ENCODE measurements around the gene XIRP2.
"Not testable (repeated sequence)": the region's sequence is repeated elsewhere in the genome, so short reads cannot be mapped to it uniquely, and the experiment has no call there.

The XIRP2 gene

GRCh38 chr2:167075708-167076107 is 187.4 kb downstream of the XIRP2 start:
- H3K23ac ChIP-seq (ENCODE audit: low read depth, low read length, poor library complexity); H2AK5ac ChIP-seq (ENCODE audit: low read depth, low read length); H2AFZ ChIP-seq (ENCODE audit: low read length); H3K4me1 ChIP-seq (ENCODE audit: control insufficient read depth in 2 of 2, insufficient read depth in 1 of 2, low read depth in 1 of 2, low read length in 2 of 2); H3K18ac ChIP-seq (ENCODE audit: low read length); H4K8ac ChIP-seq (ENCODE audit: low read depth, low read length); H4K91ac ChIP-seq (ENCODE audit: low read depth, low read length, poor library complexity); H2BK15ac ChIP-seq (ENCODE audit: low read length); DNase-seq (ENCODE audit: low spot score); H3K9ac ChIP-seq (ENCODE audit: low read depth, low read length, poor library complexity); H2BK5ac ChIP-seq (ENCODE audit: low read length); H3K27me3 ChIP-seq (ENCODE audit: control insufficient read depth in 3 of 3, insufficient read depth in 3 of 3, low read depth in 1 of 3, low read length in 3 of 3); H2BK120ac ChIP-seq (ENCODE audit: low read depth, low read length); H3K14ac ChIP-seq (ENCODE audit: low read length); H3K36me3 ChIP-seq (replicated peaks in 1 of 2; ENCODE audit: control insufficient read depth in 2 of 2, insufficient read depth in 2 of 2, low read length in 2 of 2); H3K4ac ChIP-seq (ENCODE audit: low read length); H3K4me3 ChIP-seq (ENCODE audit: low read length in 2 of 2); H2BK12ac ChIP-seq (ENCODE audit: low read length); H3K9me3 ChIP-seq (replicated peaks in 1 of 2; ENCODE audit: control insufficient read depth in 2 of 2, insufficient read depth in 1 of 2, low read depth in 1 of 2, low read length in 2 of 2); H3K4me2 ChIP-seq (ENCODE audit: insufficient read depth, low read length, poor library complexity, severe bottlenecking); H3K79me1 ChIP-seq (ENCODE audit: low read depth, low read length); H3K27ac ChIP-seq (replicated peaks; ENCODE audit: low read length): not testable (repeated sequence)
- WGBS, 2 donors (ENCODE audit: extremely low coverage in 2 of 2, insufficient read length in 2 of 2, insufficient replicate concordance in 1 of 2): no CpG with 5 or more reads among the region's 8 CpGs

DNA sequence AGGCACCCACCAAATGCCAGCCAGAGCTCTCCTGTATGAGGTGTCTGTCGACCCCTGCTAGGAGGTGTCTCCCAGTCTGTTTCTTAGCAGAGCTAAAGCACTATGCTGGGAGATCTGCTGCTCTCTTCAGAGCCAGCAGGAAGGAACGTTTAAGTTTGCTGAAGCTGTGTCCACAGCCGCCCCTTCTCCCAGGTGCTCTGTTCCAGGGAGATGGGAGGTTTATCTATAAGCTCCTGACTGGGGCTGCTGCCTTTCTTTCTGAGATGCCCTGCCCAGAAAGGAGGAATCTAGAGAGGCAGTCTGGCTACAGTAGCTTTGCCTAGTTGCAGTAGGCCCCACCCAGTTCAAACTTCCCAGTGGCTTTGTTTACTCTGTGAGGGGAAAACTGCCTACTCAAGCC is 210.7 kb downstream of the XIRP2 start:
- H4K8ac ChIP-seq (ENCODE audit: low read depth, low read length); H2BK15ac ChIP-seq (ENCODE audit: low read length); H3K4me2 ChIP-seq (ENCODE audit: insufficient read depth, low read length, poor library complexity, severe bottlenecking); H3K9me3 ChIP-seq (replicated peaks in 1 of 2; ENCODE audit: control insufficient read depth in 2 of 2, insufficient read depth in 1 of 2, low read depth in 1 of 2, low read length in 2 of 2); H2BK5ac ChIP-seq (ENCODE audit: low read length); H3K79me1 ChIP-seq (ENCODE audit: low read depth, low read length); H3K14ac ChIP-seq (ENCODE audit: low read length); H3K27ac ChIP-seq (replicated peaks; ENCODE audit: low read length); DNase-seq (ENCODE audit: low spot score); H3K23ac ChIP-seq (ENCODE audit: low read depth, low read length, poor library complexity); H3K9ac ChIP-seq (ENCODE audit: low read depth, low read length, poor library complexity); H2BK12ac ChIP-seq (ENCODE audit: low read length); H3K27me3 ChIP-seq (ENCODE audit: control insufficient read depth in 3 of 3, insufficient read depth in 3 of 3, low read depth in 1 of 3, low read length in 3 of 3); H3K4me3 ChIP-seq (ENCODE audit: low read length in 2 of 2); H3K4ac ChIP-seq (ENCODE audit: low read length); H3K4me1 ChIP-seq (ENCODE audit: control insufficient read depth in 2 of 2, insufficient read depth in 1 of 2, low read depth in 1 of 2, low read length in 2 of 2); H3K18ac ChIP-seq (ENCODE audit: low read length); H3K36me3 ChIP-seq (replicated peaks in 1 of 2; ENCODE audit: control insufficient read depth in 2 of 2, insufficient read depth in 2 of 2, low read length in 2 of 2); H2AK5ac ChIP-seq (ENCODE audit: low read depth, low read length); H4K91ac ChIP-seq (ENCODE audit: low read depth, low read length, poor library complexity); H2BK120ac ChIP-seq (ENCODE audit: low read depth, low read length): not testable (repeated sequence)
- peak overlapping the region; percentile 6 for H2AFZ ChIP-seq (ENCODE audit: low read length)
- no CpG with 5 or more reads among the region's 3 CpGs for WGBS, 2 donors (ENCODE audit: extremely low coverage in 2 of 2, insufficient read length in 2 of 2, insufficient replicate concordance in 1 of 2)

- Histone ChIP-seq H3K4ac (ENCODE audit: low read length) (no peak overlapping the region), H3K23ac (ENCODE audit: low read depth, low read length, poor library complexity) (no peak overlapping the region), H2BK120ac (ENCODE audit: low read depth, low read length) (no peak overlapping the region), H3K4me1 (ENCODE audit: control insufficient read depth in 2 of 2, insufficient read depth in 1 of 2, low read depth in 1 of 2, low read length in 2 of 2) (peaks cover 0 to 3% of the 10 kb centered on the region in 2 donors), H2BK12ac (ENCODE audit: low read length) (no peak overlapping the region), H3K9me3 (replicated peaks in 1 of 2; ENCODE audit: control insufficient read depth in 2 of 2, insufficient read depth in 1 of 2, low read depth in 1 of 2, low read length in 2 of 2) (no peaks in the 10 kb centered on the region), H3K4me2 (ENCODE audit: insufficient read depth, low read length, poor library complexity, severe bottlenecking) (no peak overlapping the region), H4K91ac (ENCODE audit: low read depth, low read length, poor library complexity) (no peak overlapping the region), H2BK15ac (ENCODE audit: low read length) (no peak overlapping the region), H3K14ac (ENCODE audit: low read length) (no peak overlapping the region), H3K9ac (ENCODE audit: low read depth, low read length, poor library complexity) (no peak overlapping the region), H2BK5ac (ENCODE audit: low read length) (no peak overlapping the region), H3K18ac (ENCODE audit: low read length) (no peak overlapping the region), H3K79me1 (ENCODE audit: low read depth, low read length) (no peaks in the 10 kb centered on the region), H2AK5ac (ENCODE audit: low read depth, low read length) (no peak overlapping the region), H2AFZ (ENCODE audit: low read length) (no peak overlapping the region), H4K8ac (ENCODE audit: low read depth, low read length) (no peak overlapping the region), H3K27me3 (ENCODE audit: control insufficient read depth in 3 of 3, insufficient read depth in 3 of 3, low read depth in 1 of 3, low read length in 3 of 3) (no peaks in the 10 kb centered on the region), H3K36me3 (replicated peaks in 1 of 2; ENCODE audit: control insufficient read depth in 2 of 2, insufficient read depth in 2 of 2, low read length in 2 of 2) (no peaks in the 10 kb centered on the region), H3K4me3 (ENCODE audit: low read length in 2 of 2) (no peak overlapping the region), H3K27ac (replicated peaks; ENCODE audit: low read length) (no peak overlapping the region)
- no peak for DNase-seq (ENCODE audit: low spot score)
- no CpG with 5 or more reads among the region's 2 CpGs for WGBS, 2 donors (ENCODE audit: extremely low coverage in 2 of 2, insufficient read length in 2 of 2, insufficient replicate concordance in 1 of 2)
These were observed 212.2 kb downstream of the XIRP2 start for GRCh38 chr2:167100506-167100905.

GRCh38 chr2:167103028-167103756 is 214.9 kb downstream of the XIRP2 start:
- Histone ChIP-seq H2BK12ac (ENCODE audit: low read length) (no peak overlapping the region), H4K91ac (ENCODE audit: low read depth, low read length, poor library complexity) (no peak overlapping the region), H3K4me2 (ENCODE audit: insufficient read depth, low read length, poor library complexity, severe bottlenecking) (no peak overlapping the region), H3K4me1 (ENCODE audit: control insufficient read depth in 2 of 2, insufficient read depth in 1 of 2, low read depth in 1 of 2, low read length in 2 of 2) (peaks cover 0 to 3% of the 10 kb centered on the region in 2 donors), H2BK5ac (ENCODE audit: low read length) (no peak overlapping the region), H2BK120ac (ENCODE audit: low read depth, low read length) (no peak overlapping the region), H3K27ac (replicated peaks; ENCODE audit: low read length) (no peak overlapping the region), H3K14ac (ENCODE audit: low read length) (no peak overlapping the region), H2AK5ac (ENCODE audit: low read depth, low read length) (no peak overlapping the region), H3K4me3 (ENCODE audit: low read length in 2 of 2) (no peak overlapping the region), H3K4ac (ENCODE audit: low read length) (no peak overlapping the region), H2BK15ac (ENCODE audit: low read length) (no peak overlapping the region), H3K79me1 (ENCODE audit: low read depth, low read length) (no peaks in the 10 kb centered on the region), H3K27me3 (ENCODE audit: control insufficient read depth in 3 of 3, insufficient read depth in 3 of 3, low read depth in 1 of 3, low read length in 3 of 3) (no peaks in the 10 kb centered on the region), H3K23ac (ENCODE audit: low read depth, low read length, poor library complexity) (no peak overlapping the region), H2AFZ (ENCODE audit: low read length) (peak overlapping the region; percentile 51), H3K9ac (ENCODE audit: low read depth, low read length, poor library complexity) (no peak overlapping the region), H3K9me3 (replicated peaks in 1 of 2; ENCODE audit: control insufficient read depth in 2 of 2, insufficient read depth in 1 of 2, low read depth in 1 of 2, low read length in 2 of 2) (peaks cover 0 to 4% of the 10 kb centered on the region in 2 donors), H4K8ac (ENCODE audit: low read depth, low read length) (no peak overlapping the region), H3K36me3 (replicated peaks in 1 of 2; ENCODE audit: control insufficient read depth in 2 of 2, insufficient read depth in 2 of 2, low read length in 2 of 2) (no peaks in the 10 kb centered on the region), H3K18ac (ENCODE audit: low read length) (no peak overlapping the region)
- WGBS, 2 donors (ENCODE audit: extremely low coverage in 2 of 2, insufficient read length in 2 of 2, insufficient replicate concordance in 1 of 2): no CpG with 5 or more reads among the region's 5 CpGs
- DNase-seq (ENCODE audit: low spot score): no peak

All from neuronal stem cell (in vitro differentiated cells).